Measurements from ENCODE around the gene RIIAD1. TPM values are rescaled to one million over a fixed set of nuclear protein-coding genes. Genes with fewer than 3 reads are reported as not detected.

Gene RIIAD1
- polyA plus RNA-seq, 1 of the 3 experiments (the other 2 are of a cell fraction) = not detected

GRCh38 chr1:151718666-151719065 lies 2.7 kb upstream of the RIIAD1 start:
- no peaks in the 10 kb centered on the region for H3K9me2 ChIP-seq
- TF ChIP-seq GABPA (IDR thresholded peaks at IDR 0.05; ENCODE audit: low read depth) = no peak
- TF ChIP-seq GATA2 (CRISPR knock-in tag; IDR thresholded peaks at IDR 0.05) = no peak
- no peak overlapping the region for H3K9ac ChIP-seq
- no peak for DNase-seq
- H3K79me2 ChIP-seq (ENCODE audit: insufficient read depth) = no peaks in the 10 kb centered on the region
- H4K20me1 ChIP-seq (ENCODE audit: insufficient read depth) = no peaks in the 10 kb centered on the region
- H3K27me3 ChIP-seq (ENCODE audit: insufficient read depth) = peaks cover 34% of the 10 kb centered on the region
- no peaks in the 10 kb centered on the region for H3K9me3 ChIP-seq
- H3K4me1 ChIP-seq (ENCODE audit: control insufficient read depth in 1 of 2, insufficient read depth in 2 of 2, low read depth in 1 of 2, low read length in 1 of 2) = peaks cover 0 to 50% of the 10 kb centered on the region in 2 experiments; a peak in 3 of 4 replicates
- POLR2A ChIA-PET = no interaction called here
- no peaks in the 10 kb centered on the region for H3F3A ChIP-seq (replicated peaks; ENCODE audit: insufficient read depth)
- 63% methylated on average over 4 of the region's 4 CpGs for WGBS (ENCODE audit: low lambda C conversion rate)
- CTCF ChIA-PET = interaction anchor here (0.7 to 7.1 kb wide), 5 partner anchors 15 to 121 kb away, joined by 3 to 64 read pairs (median 3); partner anchors contain the start of gene C2CD4D
- H3K27ac ChIP-seq (ENCODE audit: low read depth in 2 of 2, low read length in 1 of 2) = no peak overlapping the region
- no peak overlapping the region for H3K4me3 ChIP-seq (ENCODE audit: low read depth in 2 of 2, low read length in 1 of 2)
- no peak overlapping the region for H2AFZ ChIP-seq (ENCODE audit: low read depth)
- no peaks in the 10 kb centered on the region for H3K36me3 ChIP-seq (replicated peaks in 1 of 2; ENCODE audit: control insufficient read depth in 1 of 2, insufficient read depth in 2 of 2, low read length in 1 of 2)
- H3K4me2 ChIP-seq = no peak overlapping the region

GRCh38 chr1:151720125-151720524 lies 1.2 kb upstream of the RIIAD1 start:
- CTCF ChIA-PET = interaction anchor here (1.0 to 1.7 kb wide), 4 partner anchors 8 to 117 kb away, joined by 3 to 13 read pairs (median 3); no protein-coding TSS in a partner anchor
- no peak overlapping the region for H3K4me3 ChIP-seq (ENCODE audit: low read depth in 2 of 2, low read length in 1 of 2)
- POLR2A ChIA-PET = interaction anchor here (0.7 kb wide), 1 partner anchor 9 kb away, joined by 4 read pairs; no protein-coding TSS in a partner anchor
- peaks cover 0 to 36% of the 10 kb centered on the region in 2 experiments; a peak in 3 of 4 replicates for H3K4me1 ChIP-seq (ENCODE audit: control insufficient read depth in 1 of 2, insufficient read depth in 2 of 2, low read depth in 1 of 2, low read length in 1 of 2)
- WGBS (ENCODE audit: low lambda C conversion rate) = 5% methylated on average over 1 of the region's 1 CpG
- H3K27ac ChIP-seq (ENCODE audit: low read depth in 2 of 2, low read length in 1 of 2) = peak overlapping the region in 1 of 2 experiments; percentile 44; a peak in 2 of 4 replicates
- H3K79me2 ChIP-seq (ENCODE audit: insufficient read depth) = no peaks in the 10 kb centered on the region
- no peak overlapping the region for H3K9ac ChIP-seq
- H3K4me2 ChIP-seq = peak overlapping the region; percentile 83; the same call in 1 of the 2 replicates
- no peak for TF ChIP-seq TAF1 (IDR thresholded peaks at IDR 0.05; ENCODE audit: borderline replicate concordance, low read depth, low read length)
- TF ChIP-seq SIN3A (IDR thresholded peaks at IDR 0.05; ENCODE audit: borderline replicate concordance, low read depth, low read length) = no peak
- TF ChIP-seq RXRA (IDR thresholded peaks at IDR 0.05; ENCODE audit: borderline replicate concordance, low read depth) = no peak
- no peak for TF ChIP-seq YY1 (IDR thresholded peaks at IDR 0.05; ENCODE audit: low read depth)
- TF ChIP-seq RFX5 (IDR thresholded peaks at IDR 0.05; ENCODE audit: low read length) = no peak
- TF ChIP-seq EZH2phosphoT487 (IDR thresholded peaks at IDR 0.05; ENCODE audit: borderline replicate concordance, low read depth) = no peak
- TF ChIP-seq USF2 (IDR thresholded peaks at IDR 0.05; ENCODE audit: borderline replicate concordance, low read depth, low read length) = no peak
- no peak for TF ChIP-seq NFIC (IDR thresholded peaks at IDR 0.05; ENCODE audit: borderline replicate concordance)
- TF ChIP-seq ELF1 (IDR thresholded peaks at IDR 0.05) = no peak
- TF ChIP-seq GATA2 (CRISPR knock-in tag; IDR thresholded peaks at IDR 0.05) = no peak
- no peak for TF ChIP-seq CHD2 (IDR thresholded peaks at IDR 0.05; ENCODE audit: low read length, partially characterized antibody)
- no peak for TF ChIP-seq EP300 (IDR thresholded peaks at IDR 0.05; ENCODE audit: borderline replicate concordance in 1 of 2, low read depth in 1 of 2, low read length in 1 of 2)
- TF ChIP-seq NRF1 (IDR thresholded peaks at IDR 0.05; ENCODE audit: low read depth, low read length) = no peak
- no peak for TF ChIP-seq SMC3 (IDR thresholded peaks at IDR 0.05; ENCODE audit: low read depth, low read length)
- TF ChIP-seq FOXJ3 (CRISPR knock-in tag; IDR thresholded peaks at IDR 0.05) = no peak
- no peak for TF ChIP-seq ZBTB33 (IDR thresholded peaks at IDR 0.05; ENCODE audit: borderline replicate concordance, low read depth)
- no peak for TF ChIP-seq MAX (IDR thresholded peaks at IDR 0.05; ENCODE audit: low read depth)
- no peaks in the 10 kb centered on the region for H3F3A ChIP-seq (replicated peaks; ENCODE audit: insufficient read depth)
- no peaks in the 10 kb centered on the region for H3K36me3 ChIP-seq (replicated peaks in 1 of 2; ENCODE audit: control insufficient read depth in 1 of 2, insufficient read depth in 2 of 2, low read length in 1 of 2)
- no peaks in the 10 kb centered on the region for H3K9me2 ChIP-seq
- DNase-seq = no peak
- no peaks in the 10 kb centered on the region for H4K20me1 ChIP-seq (ENCODE audit: insufficient read depth)
- no peaks in the 10 kb centered on the region for H3K9me3 ChIP-seq
- H3K27me3 ChIP-seq (ENCODE audit: insufficient read depth) = peaks cover 32% of the 10 kb centered on the region
- H2AFZ ChIP-seq (ENCODE audit: low read depth) = no peak overlapping the region

All from SK-N-SH (cell line).